Skeletal muscle cell (primary cell): ENCODE results near the gene C5orf63.
"Not testable (repeated sequence)": the region's sequence is repeated elsewhere in the genome, so short reads cannot be mapped to it uniquely, and the experiment has no call there.

Experiments used
- DNase-seq: peaks from one replicate; pipeline ENCODE4 v3.0.0-alpha.2; 2010; ENCODE audit warnings: low read depth
- H3K4me3 ChIP-seq: 2 replicates; pipeline ENCODE4 v1.5.1; 2011; ENCODE audit warnings: low read depth, mild to moderate bottlenecking, control low read depth, low read length, moderate library complexity

The C5orf63 gene

GRCh38 chr5:127012916-127013315, 60.4 kb downstream of the C5orf63 start:
- no peak for DNase-seq
- no peak overlapping the region for H3K4me3 ChIP-seq

- no peak for DNase-seq
- no peak overlapping the region for H3K4me3 ChIP-seq
Measured at GRCh38 chr5:127011961-127012644, 61.2 kb downstream of the C5orf63 start.

- DNase-seq: peak; percentile 90
- no peak overlapping the region for H3K4me3 ChIP-seq
Measured at GRCh38 chr5:127011153-127011552, 62.1 kb downstream of the C5orf63 start.

GRCh38 chr5:127010362-127010761, 62.9 kb downstream of the C5orf63 start:
- no peak for DNase-seq
- no peak overlapping the region for H3K4me3 ChIP-seq

- DNase-seq: no peak
- no peak overlapping the region for H3K4me3 ChIP-seq
Measured at GRCh38 chr5:127009784-127010183, 63.5 kb downstream of the C5orf63 start.

- no peak overlapping the region for H3K4me3 ChIP-seq
- no peak for DNase-seq
Measured at GRCh38 chr5:127008300-127008975, 64.9 kb downstream of the C5orf63 start.

GRCh38 chr5:127007522-127007921, 65.8 kb downstream of the C5orf63 start:
- DNase-seq: no peak
- H3K4me3 ChIP-seq: no peak overlapping the region

- no peak overlapping the region for H3K4me3 ChIP-seq
- DNase-seq: no peak
Measured at GRCh38 chr5:127006744-127007143, 66.6 kb downstream of the C5orf63 start.

GRCh38 chr5:127005282-127005681, 68.0 kb downstream of the C5orf63 start:
- not testable (repeated sequence) for DNase-seq, H3K4me3 ChIP-seq

- no peak overlapping the region for H3K4me3 ChIP-seq
- no peak for DNase-seq
Measured at GRCh38 chr5:127004721-127005120, 68.6 kb downstream of the C5orf63 start.

GRCh38 chr5:127003798-127004495, 69.4 kb downstream of the C5orf63 start:
- H3K4me3 ChIP-seq: no peak overlapping the region
- no peak for DNase-seq

- no peak for DNase-seq
- no peak overlapping the region for H3K4me3 ChIP-seq
Measured at GRCh38 chr5:127002390-127002789, 70.9 kb downstream of the C5orf63 start.

- H3K4me3 ChIP-seq: no peak overlapping the region
- DNase-seq: peak; percentile 88
Measured at GRCh38 chr5:127001621-127002296, 71.5 kb downstream of the C5orf63 start.
